Measurements from ENCODE around the gene ZNF407.
A peak's percentile ranks its signal among the peaks of the same experiment; 100 is the strongest.

Gene ZNF407

GRCh38 chr18:74989134-74989533, 391.5 kb downstream of the ZNF407 start:
- no peak for TF ChIP-seq CTCF (IDR thresholded peaks at IDR 0.05)
- Histone ChIP-seq H3K27ac (no peak overlapping the region), H3K4me3 (no peak overlapping the region)
- no peak for DNase-seq (ENCODE audit: low spot score)

- no peak overlapping the region for H3K4me3 ChIP-seq
- no peak for DNase-seq (ENCODE audit: low spot score)
- peak overlapping the region in 1 of 2 donors; percentile 52 for H3K27ac ChIP-seq
Measured at GRCh38 chr18:74990563-74991081, 393.0 kb downstream of the ZNF407 start.

DNA sequence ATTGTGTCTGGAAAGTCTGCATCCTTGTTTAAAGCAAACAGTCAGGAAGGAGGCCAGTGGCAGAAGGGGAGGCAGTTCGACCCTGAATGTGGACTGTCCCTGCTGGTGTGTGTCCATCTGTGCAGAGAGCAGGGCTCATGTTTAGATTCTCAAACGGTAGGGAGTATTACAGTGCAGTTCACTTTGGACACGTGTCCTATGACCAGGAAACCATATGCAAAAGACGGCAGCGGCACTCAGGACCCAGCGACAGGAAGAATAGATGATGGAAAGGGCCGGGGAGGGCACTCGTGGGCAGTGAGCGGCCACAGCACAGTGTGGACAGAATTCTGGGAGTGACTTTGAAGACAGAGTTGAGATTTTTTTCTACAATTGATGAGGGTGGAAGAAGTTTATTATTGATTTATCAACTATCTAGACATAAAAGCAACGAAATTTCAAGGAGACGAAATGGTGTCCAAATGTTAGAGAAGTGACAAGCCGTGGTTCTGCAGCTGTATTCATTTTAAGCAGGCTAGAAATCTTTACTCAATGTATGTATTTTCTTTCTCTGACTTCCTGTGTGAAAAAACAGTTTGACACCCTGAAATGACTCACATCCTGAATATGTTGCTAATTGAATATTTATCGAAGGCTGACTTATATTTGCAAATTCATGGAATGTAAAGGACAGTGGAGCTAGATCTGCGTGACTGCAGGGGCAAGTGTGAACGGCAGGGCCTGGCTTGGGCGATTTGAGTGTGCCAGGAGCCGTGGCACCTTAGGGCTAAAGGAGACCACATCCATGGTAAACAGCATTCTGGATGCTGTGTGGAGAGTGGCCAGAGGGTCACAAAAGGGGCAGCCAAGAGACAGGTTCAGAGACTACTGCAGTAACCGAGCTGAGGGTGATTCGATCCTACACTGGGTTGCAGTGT, 397.1 kb downstream of the ZNF407 start:
- Histone ChIP-seq H3K27ac (peak overlapping the region in 1 of 2 donors; percentile 10), H3K4me3 (no peak overlapping the region)
- no peak for DNase-seq (ENCODE audit: low spot score)
- TF ChIP-seq CTCF (IDR thresholded peaks at IDR 0.05), result no peak

More at GRCh38 chr18:74990563-74991081, 393.0 kb downstream of the ZNF407 start:
- TF ChIP-seq CTCF (IDR thresholded peaks at IDR 0.05), result no peak

- no peak for TF ChIP-seq CTCF (IDR thresholded peaks at IDR 0.05)
- DNase-seq (ENCODE audit: low spot score), result no peak
- Histone ChIP-seq H3K27ac (peak overlapping the region in 1 of 2 donors; percentile 10), H3K4me3 (no peak overlapping the region)
Measured at GRCh38 chr18:74995419-74995736, 397.7 kb downstream of the ZNF407 start.

GRCh38 chr18:74996055-74996454, 398.4 kb downstream of the ZNF407 start:
- Histone ChIP-seq H3K4me3 (no peak overlapping the region), H3K27ac (no peak overlapping the region)
- DNase-seq (ENCODE audit: low spot score), result no peak
- no peak for TF ChIP-seq CTCF (IDR thresholded peaks at IDR 0.05)

DNA sequence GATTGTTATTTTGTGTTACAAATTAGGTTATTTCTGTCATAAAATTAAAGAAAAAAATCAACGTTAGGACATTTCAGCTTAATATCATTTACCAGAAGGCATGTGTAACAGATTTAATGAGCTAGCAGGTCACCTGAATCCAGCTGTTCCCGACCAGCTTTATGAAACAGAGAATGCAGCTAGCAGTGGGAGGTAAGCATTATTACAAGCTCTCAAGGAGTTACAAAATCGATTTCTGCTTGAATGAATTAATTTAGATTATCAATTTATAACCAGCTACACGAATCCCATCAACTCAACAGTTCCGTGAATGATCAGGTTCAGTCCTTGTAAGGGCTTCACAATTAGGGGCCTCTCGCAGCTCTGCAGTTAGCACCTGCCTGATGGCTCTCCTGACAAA, 399.3 kb downstream of the ZNF407 start:
- TF ChIP-seq CTCF (IDR thresholded peaks at IDR 0.05), result no peak
- no peak for DNase-seq (ENCODE audit: low spot score)
- no peak overlapping the region for H3K27ac ChIP-seq
- H3K4me3 ChIP-seq, result no peak overlapping the region

DNA sequence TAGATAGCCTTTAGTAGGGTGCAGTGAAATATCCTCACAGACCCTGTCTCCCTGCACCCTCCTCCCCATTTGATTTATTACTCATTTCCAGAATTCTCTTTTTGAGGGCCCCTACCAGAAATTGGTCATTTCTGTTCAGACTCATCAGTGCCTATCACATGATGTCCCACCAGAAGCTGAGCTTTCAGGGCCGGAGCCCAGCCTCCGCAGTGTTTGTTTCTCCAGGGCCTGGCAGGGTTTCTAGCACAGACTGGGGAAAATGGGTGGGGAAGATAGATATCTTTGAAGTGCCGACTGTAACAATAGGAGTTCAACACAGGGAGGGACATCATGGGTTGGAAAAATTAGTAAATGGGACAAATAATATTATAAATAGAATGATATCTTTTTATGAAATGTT, 403.2 kb downstream of the ZNF407 start:
- no peak for TF ChIP-seq CTCF (IDR thresholded peaks at IDR 0.05)
- no peak overlapping the region for H3K4me3 ChIP-seq
- no peak for DNase-seq (ENCODE audit: low spot score)
- H3K27ac ChIP-seq, result no peak overlapping the region

Measured in coronary artery (tissue), 2 donors.